ENCODE data around the gene LRRC36. TPM values are rescaled to one million over a fixed set of nuclear protein-coding genes. Genes with fewer than 3 reads are reported as not detected.
A peak's percentile ranks its signal among the peaks of the same experiment; 100 is the strongest.

LRRC36 gene
- total and polyA plus RNA-seq, 2 of the 13 experiments (the other 11 are each of a cell fraction or from before 2014, with no cell fraction given), result 0.12 to 0.15 TPM

GRCh38 chr16:67278773-67279295 is 47.8 kb upstream of the LRRC36 start (continued):
- TF ChIP-seq, protein P1, sequence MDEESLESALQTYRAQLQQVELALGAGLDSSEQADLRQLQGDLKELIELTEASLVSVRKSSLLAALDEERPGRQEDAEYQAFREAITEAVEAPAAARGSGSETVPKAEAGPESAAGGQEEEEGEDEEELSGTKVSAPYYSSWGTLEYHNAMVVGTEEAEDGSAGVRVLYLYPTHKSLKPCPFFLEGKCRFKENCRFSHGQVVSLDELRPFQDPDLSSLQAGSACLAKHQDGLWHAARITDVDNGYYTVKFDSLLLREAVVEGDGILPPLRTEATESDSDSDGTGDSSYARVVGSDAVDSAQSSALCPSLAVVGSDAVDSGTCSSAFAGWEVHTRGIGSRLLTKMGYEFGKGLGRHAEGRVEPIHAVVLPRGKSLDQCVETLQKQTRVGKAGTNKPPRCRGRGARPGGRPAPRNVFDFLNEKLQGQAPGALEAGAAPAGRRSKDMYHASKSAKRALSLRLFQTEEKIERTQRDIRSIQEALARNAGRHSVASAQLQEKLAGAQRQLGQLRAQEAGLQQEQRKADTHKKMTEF (CRISPR knock-in tag; IDR thresholded peaks at IDR 0.05), result peak; percentile 30; the same call in 1 of the 2 replicates
- TF ChIP-seq SAP130 (CRISPR knock-in tag; IDR thresholded peaks at IDR 0.05; ENCODE audit: low read depth), result peak; percentile 45
- TF ChIP-seq SALL2 (CRISPR knock-in tag; IDR thresholded peaks at IDR 0.05), result 0 out of 2 replicates have a peak, but pooled peaks have one; percentile 18
- TF ChIP-seq RFX5 (IDR thresholded peaks at IDR 0.05; ENCODE audit: low read depth, low read length), result no peak
- peak; percentile 85; the same call in 1 of the 2 replicates for TF ChIP-seq NKX3-1 (CRISPR knock-in tag; IDR thresholded peaks at IDR 0.05)
- TF ChIP-seq GRHL1 (CRISPR knock-in tag; conservative IDR thresholded peaks at IDR 0.05), result no peak
- TF ChIP-seq, protein P2, sequence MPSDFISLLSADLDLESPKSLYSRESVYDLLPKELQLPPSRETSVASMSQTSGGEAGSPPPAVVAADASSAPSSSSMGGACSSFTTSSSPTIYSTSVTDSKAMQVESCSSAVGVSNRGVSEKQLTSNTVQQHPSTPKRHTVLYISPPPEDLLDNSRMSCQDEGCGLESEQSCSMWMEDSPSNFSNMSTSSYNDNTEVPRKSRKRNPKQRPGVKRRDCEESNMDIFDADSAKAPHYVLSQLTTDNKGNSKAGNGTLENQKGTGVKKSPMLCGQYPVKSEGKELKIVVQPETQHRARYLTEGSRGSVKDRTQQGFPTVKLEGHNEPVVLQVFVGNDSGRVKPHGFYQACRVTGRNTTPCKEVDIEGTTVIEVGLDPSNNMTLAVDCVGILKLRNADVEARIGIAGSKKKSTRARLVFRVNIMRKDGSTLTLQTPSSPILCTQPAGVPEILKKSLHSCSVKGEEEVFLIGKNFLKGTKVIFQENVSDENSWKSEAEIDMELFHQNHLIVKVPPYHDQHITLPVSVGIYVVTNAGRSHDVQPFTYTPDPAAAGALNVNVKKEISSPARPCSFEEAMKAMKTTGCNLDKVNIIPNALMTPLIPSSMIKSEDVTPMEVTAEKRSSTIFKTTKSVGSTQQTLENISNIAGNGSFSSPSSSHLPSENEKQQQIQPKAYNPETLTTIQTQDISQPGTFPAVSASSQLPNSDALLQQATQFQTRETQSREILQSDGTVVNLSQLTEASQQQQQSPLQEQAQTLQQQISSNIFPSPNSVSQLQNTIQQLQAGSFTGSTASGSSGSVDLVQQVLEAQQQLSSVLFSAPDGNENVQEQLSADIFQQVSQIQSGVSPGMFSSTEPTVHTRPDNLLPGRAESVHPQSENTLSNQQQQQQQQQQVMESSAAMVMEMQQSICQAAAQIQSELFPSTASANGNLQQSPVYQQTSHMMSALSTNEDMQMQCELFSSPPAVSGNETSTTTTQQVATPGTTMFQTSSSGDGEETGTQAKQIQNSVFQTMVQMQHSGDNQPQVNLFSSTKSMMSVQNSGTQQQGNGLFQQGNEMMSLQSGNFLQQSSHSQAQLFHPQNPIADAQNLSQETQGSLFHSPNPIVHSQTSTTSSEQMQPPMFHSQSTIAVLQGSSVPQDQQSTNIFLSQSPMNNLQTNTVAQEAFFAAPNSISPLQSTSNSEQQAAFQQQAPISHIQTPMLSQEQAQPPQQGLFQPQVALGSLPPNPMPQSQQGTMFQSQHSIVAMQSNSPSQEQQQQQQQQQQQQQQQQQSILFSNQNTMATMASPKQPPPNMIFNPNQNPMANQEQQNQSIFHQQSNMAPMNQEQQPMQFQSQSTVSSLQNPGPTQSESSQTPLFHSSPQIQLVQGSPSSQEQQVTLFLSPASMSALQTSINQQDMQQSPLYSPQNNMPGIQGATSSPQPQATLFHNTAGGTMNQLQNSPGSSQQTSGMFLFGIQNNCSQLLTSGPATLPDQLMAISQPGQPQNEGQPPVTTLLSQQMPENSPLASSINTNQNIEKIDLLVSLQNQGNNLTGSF (CRISPR knock-in tag; IDR thresholded peaks at IDR 0.05), result no peak
- TF ChIP-seq THAP11 (CRISPR knock-in tag; IDR thresholded peaks at IDR 0.05), result no peak
- TF ChIP-seq MED8 (CRISPR knock-in tag; IDR thresholded peaks at IDR 0.05; ENCODE audit: insufficient replicate concordance), result no peak
- TF ChIP-seq BORCS8-MEF2B (CRISPR knock-in tag; IDR thresholded peaks at IDR 0.05), result peak; percentile 78
- TF ChIP-seq, protein P3, sequence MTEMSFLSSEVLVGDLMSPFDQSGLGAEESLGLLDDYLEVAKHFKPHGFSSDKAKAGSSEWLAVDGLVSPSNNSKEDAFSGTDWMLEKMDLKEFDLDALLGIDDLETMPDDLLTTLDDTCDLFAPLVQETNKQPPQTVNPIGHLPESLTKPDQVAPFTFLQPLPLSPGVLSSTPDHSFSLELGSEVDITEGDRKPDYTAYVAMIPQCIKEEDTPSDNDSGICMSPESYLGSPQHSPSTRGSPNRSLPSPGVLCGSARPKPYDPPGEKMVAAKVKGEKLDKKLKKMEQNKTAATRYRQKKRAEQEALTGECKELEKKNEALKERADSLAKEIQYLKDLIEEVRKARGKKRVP (CRISPR knock-in tag; IDR thresholded peaks at IDR 0.05), result no peak
- peak; percentile 70; the same call in 1 of the 2 replicates for TF ChIP-seq MAX (IDR thresholded peaks at IDR 0.05)
- TF ChIP-seq ZNF607 (CRISPR knock-in tag; IDR thresholded peaks at IDR 0.05; ENCODE audit: borderline replicate concordance), result no peak
- TF ChIP-seq, protein P4, sequence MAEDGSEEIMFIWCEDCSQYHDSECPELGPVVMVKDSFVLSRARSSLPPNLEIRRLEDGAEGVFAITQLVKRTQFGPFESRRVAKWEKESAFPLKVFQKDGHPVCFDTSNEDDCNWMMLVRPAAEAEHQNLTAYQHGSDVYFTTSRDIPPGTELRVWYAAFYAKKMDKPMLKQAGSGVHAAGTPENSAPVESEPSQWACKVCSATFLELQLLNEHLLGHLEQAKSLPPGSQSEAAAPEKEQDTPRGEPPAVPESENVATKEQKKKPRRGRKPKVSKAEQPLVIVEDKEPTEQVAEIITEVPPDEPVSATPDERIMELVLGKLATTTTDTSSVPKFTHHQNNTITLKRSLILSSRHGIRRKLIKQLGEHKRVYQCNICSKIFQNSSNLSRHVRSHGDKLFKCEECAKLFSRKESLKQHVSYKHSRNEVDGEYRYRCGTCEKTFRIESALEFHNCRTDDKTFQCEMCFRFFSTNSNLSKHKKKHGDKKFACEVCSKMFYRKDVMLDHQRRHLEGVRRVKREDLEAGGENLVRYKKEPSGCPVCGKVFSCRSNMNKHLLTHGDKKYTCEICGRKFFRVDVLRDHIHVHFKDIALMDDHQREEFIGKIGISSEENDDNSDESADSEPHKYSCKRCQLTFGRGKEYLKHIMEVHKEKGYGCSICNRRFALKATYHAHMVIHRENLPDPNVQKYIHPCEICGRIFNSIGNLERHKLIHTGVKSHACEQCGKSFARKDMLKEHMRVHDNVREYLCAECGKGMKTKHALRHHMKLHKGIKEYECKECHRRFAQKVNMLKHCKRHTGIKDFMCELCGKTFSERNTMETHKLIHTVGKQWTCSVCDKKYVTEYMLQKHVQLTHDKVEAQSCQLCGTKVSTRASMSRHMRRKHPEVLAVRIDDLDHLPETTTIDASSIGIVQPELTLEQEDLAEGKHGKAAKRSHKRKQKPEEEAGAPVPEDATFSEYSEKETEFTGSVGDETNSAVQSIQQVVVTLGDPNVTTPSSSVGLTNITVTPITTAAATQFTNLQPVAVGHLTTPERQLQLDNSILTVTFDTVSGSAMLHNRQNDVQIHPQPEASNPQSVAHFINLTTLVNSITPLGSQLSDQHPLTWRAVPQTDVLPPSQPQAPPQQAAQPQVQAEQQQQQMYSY (CRISPR knock-in tag; IDR thresholded peaks at IDR 0.05), result peak; percentile 17
- TF ChIP-seq ZNF678 (CRISPR knock-in tag; IDR thresholded peaks at IDR 0.05), result 0 out of 2 replicates have a peak, but pooled peaks have one; percentile 10
- peak; percentile 68; the same call in 1 of the 2 replicates for TF ChIP-seq ZNF766 (CRISPR knock-in tag; IDR thresholded peaks at IDR 0.05; ENCODE audit: borderline replicate concordance)
